Measurements from ENCODE around the gene MED9. TPM values are rescaled to one million over a fixed set of nuclear protein-coding genes. Genes with fewer than 3 reads are reported as not detected.

Gene MED9
- total RNA-seq, 1 experiment from 2014 or later: 8.1 TPM

DNA sequence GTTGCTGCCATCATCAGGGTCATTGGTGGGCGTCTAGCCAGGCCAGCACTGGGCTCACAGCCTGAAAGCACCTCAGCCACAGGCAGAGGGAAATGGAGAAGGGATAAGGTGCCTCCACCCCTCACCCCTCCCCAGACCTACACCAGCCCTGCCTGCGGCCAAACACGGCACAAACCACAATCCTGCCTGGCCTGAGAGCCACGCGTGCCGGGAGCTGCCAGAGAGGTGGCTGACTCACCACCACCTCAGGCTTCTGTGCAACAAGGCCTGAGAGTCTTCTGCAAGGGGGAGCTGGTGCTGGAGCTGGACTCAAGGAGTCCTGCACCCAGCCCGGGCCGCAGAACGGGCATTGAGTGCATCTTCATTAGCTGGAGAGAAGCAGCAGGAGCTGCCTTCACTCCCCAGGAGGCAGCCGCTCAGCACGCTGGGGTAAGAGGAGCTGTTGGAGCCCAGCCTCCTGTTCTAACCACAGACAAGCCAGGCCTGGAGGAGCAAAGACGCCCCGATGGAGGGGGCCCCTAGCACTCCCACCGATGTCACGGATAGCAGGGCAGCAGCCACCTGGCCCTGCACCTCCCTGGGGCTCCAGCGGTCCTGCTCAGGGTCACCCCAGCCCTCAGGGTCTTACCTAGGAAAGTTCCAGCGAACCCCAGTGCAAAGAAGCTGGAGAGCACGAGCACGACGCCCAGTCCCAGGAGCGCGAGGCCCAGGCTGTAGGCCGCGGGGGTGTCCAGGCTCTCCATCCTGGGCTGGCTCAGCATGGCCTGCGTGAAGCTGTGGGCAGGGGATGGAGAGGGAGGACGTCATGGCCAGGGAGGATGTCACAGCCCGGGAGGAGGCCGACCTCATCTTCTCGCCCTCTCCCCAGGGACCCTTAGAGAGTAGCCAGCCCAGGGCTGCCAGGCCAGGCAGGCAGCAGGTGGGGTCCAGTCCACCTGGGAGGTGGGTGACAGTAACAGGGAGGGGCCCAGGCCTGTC, 35.4 kb downstream of the MED9 start:
- Mint-ChIP-seq H3K4me3 (ENCODE audit: unreplicated experiment) (no peak overlapping the region), H3K9me3 (ENCODE audit: unreplicated experiment) (no peaks in the 10 kb centered on the region), H3K27ac (ENCODE audit: low read depth, unreplicated experiment) (peak overlapping the region; percentile 41), H3K36me3 (ENCODE audit: insufficient read depth, unreplicated experiment) (peaks cover 5% of the 10 kb centered on the region), H3K4me1 (ENCODE audit: insufficient read depth, unreplicated experiment) (peaks cover 15% of the 10 kb centered on the region), H3K27me3 (ENCODE audit: insufficient read depth, unreplicated experiment) (no peaks in the 10 kb centered on the region)
- CTCF ChIA-PET: interaction anchor here (0.5 to 3.2 kb wide), 8 partner anchors 12 to 537 kb away, joined by 3 to 20 read pairs (median 4); partner anchors contain the start of gene RASD1
- BruUV-seq (replicated peaks): no TSS peak
- POLR2A ChIA-PET: interaction anchor here (0.5 to 1.8 kb wide), 5 partner anchors 15 to 1089 kb away, joined by 3 to 8 read pairs (median 5); partner anchors contain the start of gene PEMT
- peak; percentile 90 for DNase-seq (ENCODE audit: unreplicated experiment)
- TF ChIP-seq, protein P1, sequence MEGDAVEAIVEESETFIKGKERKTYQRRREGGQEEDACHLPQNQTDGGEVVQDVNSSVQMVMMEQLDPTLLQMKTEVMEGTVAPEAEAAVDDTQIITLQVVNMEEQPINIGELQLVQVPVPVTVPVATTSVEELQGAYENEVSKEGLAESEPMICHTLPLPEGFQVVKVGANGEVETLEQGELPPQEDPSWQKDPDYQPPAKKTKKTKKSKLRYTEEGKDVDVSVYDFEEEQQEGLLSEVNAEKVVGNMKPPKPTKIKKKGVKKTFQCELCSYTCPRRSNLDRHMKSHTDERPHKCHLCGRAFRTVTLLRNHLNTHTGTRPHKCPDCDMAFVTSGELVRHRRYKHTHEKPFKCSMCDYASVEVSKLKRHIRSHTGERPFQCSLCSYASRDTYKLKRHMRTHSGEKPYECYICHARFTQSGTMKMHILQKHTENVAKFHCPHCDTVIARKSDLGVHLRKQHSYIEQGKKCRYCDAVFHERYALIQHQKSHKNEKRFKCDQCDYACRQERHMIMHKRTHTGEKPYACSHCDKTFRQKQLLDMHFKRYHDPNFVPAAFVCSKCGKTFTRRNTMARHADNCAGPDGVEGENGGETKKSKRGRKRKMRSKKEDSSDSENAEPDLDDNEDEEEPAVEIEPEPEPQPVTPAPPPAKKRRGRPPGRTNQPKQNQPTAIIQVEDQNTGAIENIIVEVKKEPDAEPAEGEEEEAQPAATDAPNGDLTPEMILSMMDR (IDR thresholded peaks at IDR 0.05; ENCODE audit: unreplicated experiment): no peak
- intact Hi-C loops (cut with micrococcal nuclease): no loop called here

DNA sequence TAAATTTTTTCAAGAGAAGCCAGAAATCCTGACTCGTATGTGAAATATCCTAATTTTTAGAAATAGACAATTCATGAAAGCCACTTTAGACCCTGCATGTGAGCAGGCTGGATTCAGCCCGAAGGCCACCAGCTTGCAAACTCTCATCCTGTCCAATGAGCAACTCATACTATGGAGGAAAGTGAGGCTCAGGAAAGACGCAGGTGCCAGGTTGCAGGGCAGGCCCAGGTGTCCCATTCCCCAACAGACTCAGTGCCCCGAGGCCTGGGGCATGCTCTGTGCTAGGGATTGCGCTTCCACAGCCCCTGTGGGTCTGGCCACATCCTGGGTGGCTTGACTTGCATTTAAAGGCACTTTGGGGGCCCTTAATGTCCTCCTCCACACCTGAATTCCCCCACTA, 36.1 kb downstream of the MED9 start:
- Mint-ChIP-seq H3K4me1 (ENCODE audit: insufficient read depth, unreplicated experiment) (peaks cover 15% of the 10 kb centered on the region), H3K9me3 (ENCODE audit: unreplicated experiment) (no peaks in the 10 kb centered on the region), H3K36me3 (ENCODE audit: insufficient read depth, unreplicated experiment) (peaks cover 5% of the 10 kb centered on the region), H3K4me3 (ENCODE audit: unreplicated experiment) (no peak overlapping the region), H3K27me3 (ENCODE audit: insufficient read depth, unreplicated experiment) (no peaks in the 10 kb centered on the region), H3K27ac (ENCODE audit: low read depth, unreplicated experiment) (no peak overlapping the region)
- intact Hi-C loops (cut with micrococcal nuclease): no loop called here
- ChIA-PET POLR2A (interaction anchor here (1.1 kb wide), 1 partner anchor 16 kb away, joined by 6 read pairs; no protein-coding TSS in a partner anchor), CTCF (interaction anchor here (0.6 to 3.2 kb wide), 4 partner anchors 10 to 129 kb away, joined by 3 to 20 read pairs (median 6); partner anchors contain the start of gene RASD1)
- no peak for DNase-seq (ENCODE audit: unreplicated experiment)
- BruUV-seq (replicated peaks): no TSS peak
- TF ChIP-seq, protein P1 (IDR thresholded peaks at IDR 0.05; ENCODE audit: unreplicated experiment): no peak

DNA sequence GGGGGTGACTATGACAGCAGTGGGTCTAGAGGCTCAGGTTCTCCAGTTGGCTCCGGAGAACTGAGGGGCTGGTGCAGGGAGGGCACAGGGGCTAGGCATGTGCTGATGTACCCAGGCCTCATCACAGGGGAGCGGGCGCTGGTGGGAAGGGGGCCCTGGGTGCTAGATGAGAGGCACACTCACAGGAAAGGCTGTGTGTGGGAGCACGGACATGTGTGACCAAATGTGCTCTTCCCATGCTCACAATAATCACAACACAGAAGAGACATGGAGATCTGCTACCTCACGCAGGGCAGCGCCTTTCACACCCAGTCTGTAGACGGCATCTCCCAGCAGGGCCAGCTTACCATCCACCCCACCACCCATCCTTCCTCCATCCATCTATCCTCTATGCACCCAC, 36.8 kb downstream of the MED9 start:
- intact Hi-C loops (cut with micrococcal nuclease): no loop called here
- Mint-ChIP-seq H3K27ac (ENCODE audit: low read depth, unreplicated experiment) (no peak overlapping the region), H3K36me3 (ENCODE audit: insufficient read depth, unreplicated experiment) (peaks cover 5% of the 10 kb centered on the region), H3K9me3 (ENCODE audit: unreplicated experiment) (no peaks in the 10 kb centered on the region), H3K4me1 (ENCODE audit: insufficient read depth, unreplicated experiment) (peaks cover 15% of the 10 kb centered on the region), H3K4me3 (ENCODE audit: unreplicated experiment) (no peak overlapping the region), H3K27me3 (ENCODE audit: insufficient read depth, unreplicated experiment) (no peaks in the 10 kb centered on the region)
- ChIA-PET POLR2A (no interaction called here), CTCF (interaction anchor here (0.6 kb wide), 1 partner anchor 9 kb away, joined by 4 read pairs; no protein-coding TSS in a partner anchor)
- TF ChIP-seq, protein P1 (IDR thresholded peaks at IDR 0.05; ENCODE audit: unreplicated experiment): no peak
- no TSS peak for BruUV-seq (replicated peaks)
- no peak for DNase-seq (ENCODE audit: unreplicated experiment)

DNA sequence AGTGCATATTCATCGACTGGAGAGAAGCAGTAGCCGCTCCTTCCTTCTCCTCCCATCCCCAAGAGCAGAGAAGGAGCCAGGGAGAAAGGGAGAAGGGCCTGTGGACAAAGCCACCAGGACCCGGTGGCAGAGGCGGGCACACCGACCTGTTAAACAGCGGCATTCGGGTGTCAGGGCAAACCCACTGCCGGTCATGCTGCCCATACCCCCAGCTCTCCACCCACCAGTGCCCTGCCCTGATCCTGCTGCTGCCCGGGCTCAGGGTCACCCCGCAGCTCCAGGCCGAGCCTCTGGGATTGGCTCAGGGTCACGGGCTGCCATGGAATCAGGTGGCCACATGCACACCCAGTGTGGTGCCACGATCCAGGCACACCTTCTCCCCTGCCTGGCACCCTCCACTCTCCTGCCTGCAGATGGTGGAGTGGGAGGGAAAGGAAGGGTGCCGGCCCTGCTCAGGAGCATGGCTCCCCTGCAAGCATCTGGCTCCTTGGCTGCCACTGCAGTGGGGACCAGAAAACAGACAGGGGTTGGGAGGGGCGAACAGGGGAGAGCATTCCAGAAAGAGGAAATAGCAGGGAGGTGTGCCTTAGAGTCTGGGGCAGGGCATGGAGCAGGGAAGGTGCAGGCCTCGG, 37.7 kb downstream of the MED9 start:
- Mint-ChIP-seq H3K27ac (ENCODE audit: low read depth, unreplicated experiment) (no peak overlapping the region), H3K4me3 (ENCODE audit: unreplicated experiment) (no peak overlapping the region), H3K27me3 (ENCODE audit: insufficient read depth, unreplicated experiment) (no peaks in the 10 kb centered on the region), H3K4me1 (ENCODE audit: insufficient read depth, unreplicated experiment) (peaks cover 15% of the 10 kb centered on the region), H3K9me3 (ENCODE audit: unreplicated experiment) (no peaks in the 10 kb centered on the region), H3K36me3 (ENCODE audit: insufficient read depth, unreplicated experiment) (peaks cover 5% of the 10 kb centered on the region)
- intact Hi-C loops (cut with micrococcal nuclease): no loop called here
- no peak for DNase-seq (ENCODE audit: unreplicated experiment)
- TF ChIP-seq, protein P1 (IDR thresholded peaks at IDR 0.05; ENCODE audit: unreplicated experiment): no peak
- BruUV-seq (replicated peaks): no TSS peak
- ChIA-PET POLR2A (no interaction called here), CTCF (interaction anchor here (0.7 kb wide), 1 partner anchor 1734 kb away, joined by 3 read pairs; no protein-coding TSS in a partner anchor)
